Measurements from ENCODE around the gene ACTN4.
"Not testable (repeated sequence)": the region's sequence is repeated elsewhere in the genome, so short reads cannot be mapped to it uniquely, and the experiment has no call there.

The ACTN4 gene

GRCh38 chr19:38766276-38767047 lies 119.0 kb downstream of the ACTN4 start:
- no peak for DNase-seq (ENCODE audit: low read depth in 2 of 2)

- DNase-seq (ENCODE audit: low read depth in 2 of 2): peak; percentile 77 to 78
These were observed 122.3 kb downstream of the ACTN4 start for GRCh38 chr19:38769635-38770211.

- DNase-seq (ENCODE audit: low read depth in 2 of 2): not testable (repeated sequence)
These were observed 122.9 kb downstream of the ACTN4 start for GRCh38 chr19:38770228-38770948.

GRCh38 chr19:38770949-38771275 lies 123.5 kb downstream of the ACTN4 start:
- not testable (repeated sequence) for DNase-seq (ENCODE audit: low read depth in 2 of 2)

GRCh38 chr19:38771569-38771968 lies 124.1 kb downstream of the ACTN4 start:
- DNase-seq (ENCODE audit: low read depth in 2 of 2): not testable (repeated sequence)

- DNase-seq (ENCODE audit: low read depth in 2 of 2): no peak
These were observed 126.2 kb downstream of the ACTN4 start, which contains the start of gene LGALS7 for GRCh38 chr19:38773469-38774177. Gene LGALS7 (minus strand): TSS chr19:38773517. CDS start chr19:38773492, 25 bp downstream.

- DNase-seq (ENCODE audit: low read depth in 2 of 2): no peak
These were observed 126.9 kb downstream of the ACTN4 start for GRCh38 chr19:38774181-38774950.

GRCh38 chr19:38778733-38779132 lies 131.3 kb downstream of the ACTN4 start:
- DNase-seq (ENCODE audit: low read depth in 2 of 2): no peak

GRCh38 chr19:38780443-38780842 lies 133.0 kb downstream of the ACTN4 start:
- no peak for DNase-seq (ENCODE audit: low read depth in 2 of 2)

GRCh38 chr19:38781058-38781457 lies 133.6 kb downstream of the ACTN4 start:
- DNase-seq (ENCODE audit: low read depth in 2 of 2): no peak
